ENCODE results near the gene KLHL3. TPM values are rescaled to one million over a fixed set of nuclear protein-coding genes. Genes with fewer than 3 reads are reported as not detected.

KLHL3 gene
- total RNA-seq, 2 donors from 2014 or later = 4.4 to 6.3 TPM

DNA sequence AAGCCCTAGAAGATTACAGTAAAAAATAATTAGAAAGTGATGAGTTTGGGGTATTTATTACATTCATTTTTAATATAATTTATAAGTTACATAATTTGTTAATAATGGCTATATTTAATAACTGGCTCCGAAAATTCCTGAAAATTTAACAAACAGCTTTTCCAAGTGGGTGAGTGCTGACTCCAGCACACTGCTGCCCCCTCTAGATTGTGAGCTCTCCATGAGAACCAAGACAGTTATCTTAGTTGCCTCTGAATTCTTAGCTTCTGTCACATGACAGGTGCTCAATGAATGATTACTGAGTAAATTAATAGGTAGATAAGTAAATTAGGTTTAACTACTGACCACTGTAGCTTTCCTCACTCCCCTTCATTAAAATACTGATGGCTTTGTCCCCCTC is 7.8 kb downstream of the KLHL3 start:
- Histone ChIP-seq H3K36me3 (no peaks in the 10 kb centered on the region), H3K4me1 (no peaks in the 10 kb centered on the region)
- TF ChIP-seq, protein P1, sequence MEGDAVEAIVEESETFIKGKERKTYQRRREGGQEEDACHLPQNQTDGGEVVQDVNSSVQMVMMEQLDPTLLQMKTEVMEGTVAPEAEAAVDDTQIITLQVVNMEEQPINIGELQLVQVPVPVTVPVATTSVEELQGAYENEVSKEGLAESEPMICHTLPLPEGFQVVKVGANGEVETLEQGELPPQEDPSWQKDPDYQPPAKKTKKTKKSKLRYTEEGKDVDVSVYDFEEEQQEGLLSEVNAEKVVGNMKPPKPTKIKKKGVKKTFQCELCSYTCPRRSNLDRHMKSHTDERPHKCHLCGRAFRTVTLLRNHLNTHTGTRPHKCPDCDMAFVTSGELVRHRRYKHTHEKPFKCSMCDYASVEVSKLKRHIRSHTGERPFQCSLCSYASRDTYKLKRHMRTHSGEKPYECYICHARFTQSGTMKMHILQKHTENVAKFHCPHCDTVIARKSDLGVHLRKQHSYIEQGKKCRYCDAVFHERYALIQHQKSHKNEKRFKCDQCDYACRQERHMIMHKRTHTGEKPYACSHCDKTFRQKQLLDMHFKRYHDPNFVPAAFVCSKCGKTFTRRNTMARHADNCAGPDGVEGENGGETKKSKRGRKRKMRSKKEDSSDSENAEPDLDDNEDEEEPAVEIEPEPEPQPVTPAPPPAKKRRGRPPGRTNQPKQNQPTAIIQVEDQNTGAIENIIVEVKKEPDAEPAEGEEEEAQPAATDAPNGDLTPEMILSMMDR (IDR thresholded peaks at IDR 0.05) = no peak

DNA sequence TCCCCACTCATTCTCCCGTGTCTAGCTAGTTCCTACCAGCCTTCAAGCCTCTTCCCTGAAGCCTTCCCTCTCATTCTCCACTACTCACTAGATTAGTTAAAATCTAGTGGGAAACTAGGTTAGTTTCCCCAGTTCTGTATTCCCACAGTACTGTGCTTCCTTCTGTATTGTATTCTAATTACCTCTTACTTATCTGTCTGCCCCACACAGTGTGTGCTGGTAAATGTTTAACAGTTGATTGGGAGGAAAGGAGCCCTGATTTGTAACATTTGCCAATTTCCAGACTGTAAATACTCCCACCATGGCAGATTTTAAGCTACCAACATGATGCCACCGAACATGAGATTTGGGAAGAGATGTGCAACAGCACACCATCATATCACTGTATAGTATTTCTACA is 8.3 kb downstream of the KLHL3 start:
- no peak overlapping the region for H3K4me3 ChIP-seq
- H3K9ac ChIP-seq (ENCODE audit: low read depth in 2 of 2, low read length in 2 of 2) = no peak overlapping the region
- no peaks in the 10 kb centered on the region for H3K4me1 ChIP-seq
- H3K36me3 ChIP-seq = no peaks in the 10 kb centered on the region
- H3K27ac ChIP-seq = no peak overlapping the region
- intact Hi-C loops (cut with DNase I) = no loop called here
- no peaks in the 10 kb centered on the region for H3K27me3 ChIP-seq
- TF ChIP-seq, protein P1 (IDR thresholded peaks at IDR 0.05) = no peak
- no peak for DNase-seq
- H3K9me3 ChIP-seq = no peaks in the 10 kb centered on the region

More for the DNA sequence above, 7.8 kb downstream of the KLHL3 start:
- DNase-seq = no peak
- Histone ChIP-seq H3K4me3 (no peak overlapping the region), H3K9ac (ENCODE audit: low read depth in 2 of 2, low read length in 2 of 2) (no peak overlapping the region), H3K9me3 (no peaks in the 10 kb centered on the region), H3K27ac (no peak overlapping the region), H3K27me3 (no peaks in the 10 kb centered on the region)
- intact Hi-C loops (cut with DNase I) = no loop called here

DNA sequence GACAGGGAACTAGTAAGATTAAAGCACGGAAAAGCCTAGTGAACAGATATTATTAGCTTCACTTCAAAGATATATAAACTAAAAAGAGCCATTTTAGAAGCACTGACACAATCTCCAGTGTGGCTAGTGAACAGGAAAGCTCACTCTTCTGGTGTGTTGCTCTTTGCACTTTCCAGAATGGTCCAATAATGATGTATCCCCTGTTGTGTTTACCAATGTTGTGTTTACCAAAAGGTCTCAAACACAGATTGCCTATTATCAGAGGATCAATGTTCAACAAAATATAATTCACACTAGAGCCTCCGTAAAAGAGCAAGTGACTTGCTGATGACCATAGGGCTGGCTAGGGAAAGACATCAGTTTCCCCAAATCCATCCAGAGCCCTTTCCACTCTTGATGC is 11.6 kb downstream of the KLHL3 start:
- Histone ChIP-seq H3K9ac (ENCODE audit: low read depth in 2 of 2, low read length in 2 of 2) (no peak overlapping the region), H3K36me3 (no peaks in the 10 kb centered on the region), H3K9me3 (no peaks in the 10 kb centered on the region), H3K4me1 (no peaks in the 10 kb centered on the region), H3K27me3 (no peaks in the 10 kb centered on the region), H3K27ac (no peak overlapping the region), H3K4me3 (no peak overlapping the region)
- intact Hi-C loops (cut with DNase I) = no loop called here
- DNase-seq = no peak
- TF ChIP-seq, protein P1 (IDR thresholded peaks at IDR 0.05) = no peak

DNA sequence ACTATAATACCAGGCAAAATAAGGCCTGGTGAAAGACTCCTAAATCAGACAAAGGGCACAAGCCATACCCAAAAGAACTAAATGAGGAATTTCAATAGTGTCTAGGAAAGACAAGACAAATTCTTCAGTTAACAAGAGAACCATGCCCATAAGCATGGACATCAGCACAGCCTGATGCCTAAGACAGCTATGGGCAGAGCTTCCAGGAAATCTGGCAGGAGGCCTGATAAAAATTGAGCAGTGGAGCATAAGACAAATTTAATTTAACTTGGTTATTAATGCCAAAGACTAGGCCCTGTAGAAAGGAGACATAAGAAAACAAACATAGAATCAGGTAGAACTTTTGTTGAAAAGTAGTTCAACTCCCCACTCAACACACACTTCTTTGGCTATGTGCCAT is 17.3 kb downstream of the KLHL3 start:
- intact Hi-C loops (cut with DNase I) = no loop called here
- Histone ChIP-seq H3K27ac (no peak overlapping the region), H3K4me1 (no peaks in the 10 kb centered on the region), H3K27me3 (no peaks in the 10 kb centered on the region), H3K4me3 (no peak overlapping the region), H3K9ac (ENCODE audit: low read depth in 2 of 2, low read length in 2 of 2) (no peak overlapping the region), H3K9me3 (no peaks in the 10 kb centered on the region), H3K36me3 (no peaks in the 10 kb centered on the region)
- DNase-seq = no peak
- TF ChIP-seq, protein P1 (IDR thresholded peaks at IDR 0.05) = no peak

DNA sequence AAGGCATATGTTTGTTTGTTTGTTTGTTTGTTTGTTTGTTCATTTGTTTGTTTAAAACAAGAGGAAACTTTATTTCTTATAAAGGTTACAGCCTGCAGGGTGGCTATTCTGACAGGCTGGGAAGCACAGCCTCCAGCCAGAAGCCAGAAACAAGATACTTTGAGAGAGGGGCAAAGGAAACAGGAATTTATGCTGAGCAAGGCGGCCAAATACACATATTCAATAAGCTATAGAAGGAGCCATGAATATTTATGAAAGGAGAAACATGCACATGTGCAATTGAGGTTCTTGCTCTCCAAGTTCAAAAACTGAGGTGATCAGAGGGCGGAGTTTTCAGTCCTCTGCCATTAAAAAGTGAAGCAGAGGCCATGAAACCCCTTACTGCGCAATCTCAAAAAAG is 19.6 kb downstream of the KLHL3 start:
- H3K27ac ChIP-seq = no peak overlapping the region
- H3K9ac ChIP-seq (ENCODE audit: low read depth in 2 of 2, low read length in 2 of 2) = no peak overlapping the region
- H3K4me1 ChIP-seq = no peaks in the 10 kb centered on the region
- H3K4me3 ChIP-seq = no peak overlapping the region
- TF ChIP-seq, protein P1 (IDR thresholded peaks at IDR 0.05) = no peak
- H3K36me3 ChIP-seq = no peaks in the 10 kb centered on the region
- no peaks in the 10 kb centered on the region for H3K27me3 ChIP-seq
- H3K9me3 ChIP-seq = no peaks in the 10 kb centered on the region
- DNase-seq = no peak
- intact Hi-C loops (cut with DNase I) = no loop called here

DNA sequence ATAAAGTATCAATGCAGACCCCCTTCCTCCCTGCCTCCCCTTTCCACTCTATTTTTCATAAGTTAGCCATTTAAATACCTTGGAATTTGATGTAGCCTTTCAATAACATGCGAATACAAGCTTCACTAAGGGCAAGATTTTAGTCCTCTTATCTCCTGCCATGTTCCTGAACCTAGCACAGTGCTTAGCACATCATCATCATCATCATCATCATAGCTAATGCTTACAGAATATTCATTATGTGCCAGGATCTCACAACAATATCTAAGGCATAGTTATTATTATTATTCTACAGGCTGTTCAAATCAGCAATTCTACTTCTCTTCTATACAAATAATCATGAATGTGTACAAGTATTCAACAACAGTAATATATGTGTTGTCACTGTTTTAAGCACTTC is 20.4 kb downstream of the KLHL3 start:
- DNase-seq = no peak
- no peaks in the 10 kb centered on the region for H3K27me3 ChIP-seq
- no peak overlapping the region for H3K4me3 ChIP-seq
- no peaks in the 10 kb centered on the region for H3K36me3 ChIP-seq
- TF ChIP-seq, protein P1 (IDR thresholded peaks at IDR 0.05) = no peak
- H3K9me3 ChIP-seq = no peaks in the 10 kb centered on the region
- no peaks in the 10 kb centered on the region for H3K4me1 ChIP-seq
- no peak overlapping the region for H3K27ac ChIP-seq
- intact Hi-C loops (cut with DNase I) = no loop called here
- no peak overlapping the region for H3K9ac ChIP-seq (ENCODE audit: low read depth in 2 of 2, low read length in 2 of 2)

Measured in colonic mucosa (tissue), 4 donors.